HG02973 (cell line): ENCODE results near the gene EPHA10.

Experiments
- ATAC-seq: cut with Tn5 transposase; IDR thresholded peaks from one replicate; pipeline ENCODE4 v1.9.1; 2021; ENCODE audit warnings: moderate library complexity; ENCODE audit not compliant: unreplicated experiment

The EPHA10 gene

GRCh38 chr1:37764888-37765441 is at the start of gene EPHA10:
TSS of gene EPHA10 (minus strand) at chr1:37765120. CDS start at chr1:37765066, 54 bp downstream.
- ATAC-seq = no peak

GRCh38 chr1:37814252-37814651 is 49.3 kb upstream of the EPHA10 start:
- no peak for ATAC-seq

GRCh38 chr1:37813529-37814145 is 48.7 kb upstream of the EPHA10 start:
- no peak for ATAC-seq

- ATAC-seq = peak; percentile 34
Measured at GRCh38 chr1:37811027-37811655, 46.2 kb upstream of the EPHA10 start.

- ATAC-seq = no peak
Measured at GRCh38 chr1:37809942-37810341, 45.0 kb upstream of the EPHA10 start.

- ATAC-seq = peak; percentile 33
Measured at GRCh38 chr1:37808369-37809319, 43.7 kb upstream of the EPHA10 start.

- peak; percentile 72 for ATAC-seq
Measured at GRCh38 chr1:37807555-37808368, 42.8 kb upstream of the EPHA10 start, which contains the start of the genes C1orf122 and YRDC. TSS of gene C1orf122 (plus strand) at chr1:37807790. CDS start at chr1:37808405, 615 bp downstream. TSS of gene YRDC (minus strand) at chr1:37808208. CDS start at chr1:37808180, 28 bp downstream.

- no peak for ATAC-seq
Measured at GRCh38 chr1:37807220-37807554, 42.3 kb upstream of the EPHA10 start.

- no peak for ATAC-seq
Measured at GRCh38 chr1:37802439-37802838, 37.5 kb upstream of the EPHA10 start.

- ATAC-seq = no peak
Measured at GRCh38 chr1:37797750-37798345, 32.9 kb upstream of the EPHA10 start.

- ATAC-seq = no peak
Measured at GRCh38 chr1:37795340-37796125, 30.6 kb upstream of the EPHA10 start.

GRCh38 chr1:37794372-37795339 is 29.7 kb upstream of the EPHA10 start:
- no peak for ATAC-seq

- ATAC-seq = no peak
Measured at GRCh38 chr1:37793773-37794371, 29.0 kb upstream of the EPHA10 start, which contains the start of gene MANEAL. TSS of gene MANEAL (plus strand) at chr1:37793847. CDS start at chr1:37794183, 336 bp downstream.

GRCh38 chr1:37792943-37793686 is 28.2 kb upstream of the EPHA10 start:
- no peak for ATAC-seq

GRCh38 chr1:37782491-37782890 is 17.6 kb upstream of the EPHA10 start:
- no peak for ATAC-seq

- ATAC-seq = no peak
Measured at GRCh38 chr1:37778654-37779053, 13.7 kb upstream of the EPHA10 start.
